ENCODE data around the gene ITIH3.

ITIH3 gene

GRCh38 chr3:52795298-52795900 is 803 bp downstream of the ITIH3 start:
- no peak for DNase-seq

- DNase-seq, result no peak
Measured at GRCh38 chr3:52796411-52796810, 1.8 kb downstream of the ITIH3 start.

GRCh38 chr3:52798376-52798977 is 3.9 kb downstream of the ITIH3 start:
- DNase-seq, result no peak

- DNase-seq, result no peak
Measured at GRCh38 chr3:52798978-52799476, 4.4 kb downstream of the ITIH3 start.

- no peak for DNase-seq
Measured at GRCh38 chr3:52800079-52800478, 5.5 kb downstream of the ITIH3 start.

GRCh38 chr3:52801839-52802238 is 7.2 kb downstream of the ITIH3 start:
- DNase-seq, result no peak

GRCh38 chr3:52805270-52806039 is 10.9 kb downstream of the ITIH3 start:
- no peak for DNase-seq

GRCh38 chr3:52809149-52809548 is 14.6 kb downstream of the ITIH3 start:
- DNase-seq, result no peak

GRCh38 chr3:52809662-52810377 is 15.2 kb downstream of the ITIH3 start:
- DNase-seq, result no peak

- DNase-seq, result no peak
Measured at GRCh38 chr3:52810923-52811322, 16.3 kb downstream of the ITIH3 start.

- no peak for DNase-seq
Measured at GRCh38 chr3:52811452-52812011, 16.9 kb downstream of the ITIH3 start.

GRCh38 chr3:52813810-52814209 is 19.2 kb downstream of the ITIH3 start:
- DNase-seq, result no peak

GRCh38 chr3:52816199-52816598 is 21.6 kb downstream of the ITIH3 start:
- DNase-seq, result no peak

GRCh38 chr3:52816654-52817053 is 22.1 kb downstream of the ITIH3 start:
- DNase-seq, result no peak

GRCh38 chr3:52817221-52817620 is 22.6 kb downstream of the ITIH3 start:
- no peak for DNase-seq

GRCh38 chr3:52817860-52818259 is 23.3 kb downstream of the ITIH3 start:
- DNase-seq, result no peak

GRCh38 chr3:52819936-52820335 is 25.3 kb downstream of the ITIH3 start:
- DNase-seq, result no peak

- no peak for DNase-seq
Measured at GRCh38 chr3:52820736-52821135, 26.1 kb downstream of the ITIH3 start.

GRCh38 chr3:52822363-52822762 is 27.8 kb downstream of the ITIH3 start:
- no peak for DNase-seq

GRCh38 chr3:52824037-52824436 is 29.4 kb downstream of the ITIH3 start:
- DNase-seq, result no peak

- no peak for DNase-seq
Measured at GRCh38 chr3:52827441-52827840, 32.8 kb downstream of the ITIH3 start.

- no peak for DNase-seq
Measured at GRCh38 chr3:52827866-52828376, 33.3 kb downstream of the ITIH3 start.

GRCh38 chr3:52829482-52829881 is 34.9 kb downstream of the ITIH3 start:
- DNase-seq, result no peak

Data from T1000 (cell line).